Activated CD8-positive, alpha-beta memory T cell treated with anti-CD3 and anti-CD28 coated beads, Interleukin-2, amount 50 U/mL, for 1 hour (primary cell): Measurements from ENCODE around the gene SHROOM3.

Experiments used
- DNase-seq: peaks from one replicate; pipeline ENCODE4 v3.0.0-alpha.2; 2020; ENCODE audit errors: extremely low read depth

Gene SHROOM3

DNA sequence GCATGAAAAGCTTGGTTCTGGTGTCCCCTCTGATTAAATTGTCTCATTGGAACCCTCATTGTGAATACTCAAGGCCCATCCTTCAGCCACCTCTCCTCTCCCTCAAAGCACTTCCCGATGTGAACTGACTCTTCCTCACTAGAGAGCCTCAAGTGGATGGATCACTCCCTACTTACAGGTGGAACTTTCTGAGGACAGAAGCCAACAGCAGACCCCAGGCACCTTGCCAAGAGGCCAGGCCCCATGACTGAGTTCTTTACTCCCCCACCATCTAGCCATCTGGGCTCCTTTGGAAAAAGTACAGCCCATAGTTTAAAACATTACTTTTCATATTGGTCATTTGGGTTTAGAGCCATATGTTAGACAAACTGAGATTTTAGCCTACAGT is 224.1 kb downstream of the SHROOM3 start:
- DNase-seq = no peak

DNA sequence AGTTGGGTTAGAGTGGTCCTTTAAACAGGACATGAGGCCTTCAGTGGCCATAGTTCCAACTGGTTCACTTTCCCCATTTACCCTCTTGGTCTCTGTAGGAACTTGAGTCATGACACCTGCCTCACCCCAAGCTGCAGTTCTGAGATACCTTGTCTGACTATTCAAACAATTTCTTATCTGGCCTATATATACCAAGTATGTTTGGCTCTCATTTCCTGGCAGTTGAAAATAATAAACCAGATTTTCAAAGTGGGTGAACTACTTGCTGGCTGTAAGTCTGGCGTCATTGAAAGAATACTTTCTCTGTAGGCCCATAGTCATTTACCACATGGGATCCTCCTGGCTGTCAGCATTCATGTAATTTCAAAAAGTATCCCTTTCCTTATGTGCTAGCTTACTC is 228.8 kb downstream of the SHROOM3 start:
- DNase-seq = no peak

DNA sequence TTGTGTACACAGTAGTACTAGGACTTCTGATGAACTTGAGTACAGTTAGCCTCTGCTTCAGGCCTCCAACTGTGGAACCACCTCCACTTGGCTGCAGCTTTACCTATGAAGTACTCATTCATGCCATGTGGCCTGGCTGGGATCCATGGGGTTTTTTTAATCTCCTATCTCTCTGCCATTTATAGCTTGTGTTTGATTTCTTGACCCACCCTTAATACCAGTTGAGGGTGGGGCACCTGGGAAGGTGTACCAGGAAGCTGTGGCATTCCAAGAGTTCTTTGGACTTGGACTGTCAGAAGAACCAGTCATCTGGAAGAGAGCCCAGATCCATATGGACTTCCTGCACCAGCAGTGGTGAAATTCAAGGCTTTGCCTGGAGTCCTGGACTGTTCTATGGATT is 230.1 kb downstream of the SHROOM3 start:
- no peak for DNase-seq

DNA sequence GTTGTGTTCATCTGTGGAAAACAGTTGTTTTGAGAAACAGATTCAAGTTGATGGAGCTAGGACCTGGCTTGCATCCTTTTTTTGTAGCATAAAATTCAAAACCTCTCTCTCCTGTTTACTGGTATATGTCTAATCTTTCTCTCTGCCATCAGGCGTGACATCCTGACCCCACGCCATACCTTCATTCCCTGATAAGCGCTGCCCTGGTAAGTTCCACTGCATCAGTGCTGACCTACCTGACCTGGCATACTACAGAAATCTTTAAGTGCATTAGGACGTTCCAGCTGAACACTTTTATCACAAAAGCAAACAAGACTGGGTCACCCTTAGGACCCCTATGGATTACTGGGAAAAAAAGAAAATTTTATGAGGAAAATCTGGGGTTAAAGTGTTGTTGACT is 230.7 kb downstream of the SHROOM3 start:
- DNase-seq = no peak

DNA sequence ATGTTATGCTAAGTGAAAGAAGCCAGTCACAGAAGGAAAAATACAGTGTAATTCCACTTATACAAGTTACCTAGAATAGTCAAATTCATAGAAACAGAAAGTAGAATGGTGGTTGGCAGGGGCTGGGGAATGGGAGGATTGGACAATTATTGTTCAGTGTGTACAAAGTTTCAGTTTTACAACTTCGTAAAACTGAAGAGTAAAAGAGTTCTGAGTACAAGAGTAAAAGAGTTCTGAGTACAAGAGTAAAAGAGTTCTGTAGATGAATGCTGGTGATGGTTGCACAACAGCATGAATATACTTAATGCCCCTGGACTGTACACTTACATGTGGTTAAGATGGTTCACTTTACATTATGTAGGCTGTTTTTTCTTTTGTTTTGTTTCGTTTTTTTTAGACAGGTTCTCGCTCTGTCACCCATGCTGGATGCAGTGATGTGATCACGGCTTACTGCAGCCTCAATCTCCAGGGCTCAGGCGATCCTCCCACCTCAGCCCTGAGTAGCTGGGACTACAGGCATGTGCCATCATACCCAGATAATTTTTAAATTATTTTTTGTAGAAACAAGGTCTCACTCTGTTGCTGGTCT is 232.0 kb downstream of the SHROOM3 start:
- DNase-seq = no peak

DNA sequence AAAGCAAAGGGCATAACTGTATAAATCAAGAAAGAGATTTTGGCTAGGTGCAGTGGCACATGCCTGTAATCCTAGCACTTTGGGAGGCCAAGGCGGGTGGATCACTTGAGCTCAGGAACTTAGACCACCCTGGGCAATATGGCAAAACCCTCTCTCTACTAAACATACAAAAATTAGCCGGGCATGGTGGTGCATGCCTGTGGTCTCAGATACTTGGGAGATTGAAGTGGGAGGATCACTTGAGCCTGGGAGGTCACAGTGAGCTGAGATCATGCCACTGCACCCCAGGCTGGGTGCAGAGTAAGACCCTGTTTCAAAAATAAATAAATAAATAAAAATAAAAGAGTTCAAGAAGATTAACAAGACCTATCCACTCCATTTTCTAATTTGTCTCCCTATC is 235.6 kb downstream of the SHROOM3 start:
- DNase-seq = no peak

DNA sequence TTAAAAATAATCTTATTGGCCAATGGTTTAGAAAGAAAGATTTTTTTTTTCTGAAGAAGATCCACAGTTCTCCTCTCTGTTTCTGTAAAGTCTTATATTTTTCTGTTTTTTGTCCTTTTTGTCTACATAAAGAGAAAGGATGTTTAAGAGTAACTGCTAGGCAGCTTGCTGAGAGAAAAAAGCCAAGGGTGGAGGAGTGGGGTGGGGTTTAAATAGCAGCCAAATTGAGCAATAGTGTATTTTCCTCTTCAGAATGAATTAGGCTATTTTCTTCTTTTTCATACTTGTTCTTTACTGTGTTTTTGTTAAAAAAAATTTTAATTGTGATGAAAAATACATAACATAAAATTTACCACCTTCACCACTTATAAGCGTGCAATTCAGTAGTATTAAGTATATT is 238.3 kb downstream of the SHROOM3 start:
- DNase-seq = no peak

DNA sequence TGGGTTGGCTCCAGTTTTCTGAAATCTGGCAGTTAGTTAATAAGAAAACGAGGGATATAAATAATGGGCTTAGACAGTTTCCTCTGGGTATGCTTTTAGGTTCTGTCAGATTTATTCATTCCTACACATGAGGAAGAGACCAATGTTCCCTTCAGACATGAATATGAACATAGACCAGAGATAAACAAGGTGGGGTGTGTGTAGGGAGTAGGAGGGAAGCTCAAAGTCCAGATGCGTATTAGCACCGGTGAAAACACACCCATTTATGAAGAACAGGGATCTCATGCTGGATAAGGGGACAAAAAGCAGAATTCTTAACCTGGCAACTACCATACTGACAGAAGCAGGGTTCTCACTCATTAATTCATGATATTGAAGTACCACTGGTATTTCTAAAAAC is 240.0 kb downstream of the SHROOM3 start:
- DNase-seq = no peak

DNA sequence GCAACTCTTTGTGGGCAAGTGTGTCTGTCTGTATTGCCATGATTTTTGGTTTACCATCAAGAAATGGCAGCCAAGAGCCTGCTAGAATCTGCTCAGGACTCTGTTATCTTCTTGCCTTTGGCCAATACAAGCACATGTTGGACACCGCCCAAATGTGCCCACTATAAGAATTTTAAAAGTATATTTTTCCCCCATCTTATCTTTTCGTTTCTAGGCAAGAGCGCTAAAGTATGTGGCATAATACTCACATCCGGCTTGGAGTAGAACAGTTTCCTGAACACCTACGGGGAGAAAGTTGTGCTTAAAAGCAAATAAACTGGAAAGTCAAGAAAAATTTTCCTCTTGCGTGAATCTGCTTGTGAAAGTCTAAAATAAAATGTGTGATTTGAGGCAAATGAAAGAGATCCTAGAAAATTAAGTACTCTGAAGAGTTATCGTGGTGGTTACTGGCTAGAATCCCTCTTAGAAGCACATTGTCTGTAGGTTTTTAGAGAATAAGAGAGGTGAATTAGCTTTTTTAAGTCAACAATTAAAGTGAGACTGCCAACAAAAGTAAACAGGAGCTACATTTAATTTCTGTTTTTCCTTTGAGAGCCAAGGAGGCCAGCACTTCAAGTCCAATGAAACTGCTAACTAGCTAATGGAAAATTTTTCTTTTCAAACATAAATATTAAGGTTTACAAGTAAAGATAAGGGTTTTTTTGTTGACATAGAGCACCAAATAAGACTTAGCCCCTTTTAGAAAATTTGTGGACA is 242.7 kb downstream of the SHROOM3 start:
- no peak for DNase-seq

DNA sequence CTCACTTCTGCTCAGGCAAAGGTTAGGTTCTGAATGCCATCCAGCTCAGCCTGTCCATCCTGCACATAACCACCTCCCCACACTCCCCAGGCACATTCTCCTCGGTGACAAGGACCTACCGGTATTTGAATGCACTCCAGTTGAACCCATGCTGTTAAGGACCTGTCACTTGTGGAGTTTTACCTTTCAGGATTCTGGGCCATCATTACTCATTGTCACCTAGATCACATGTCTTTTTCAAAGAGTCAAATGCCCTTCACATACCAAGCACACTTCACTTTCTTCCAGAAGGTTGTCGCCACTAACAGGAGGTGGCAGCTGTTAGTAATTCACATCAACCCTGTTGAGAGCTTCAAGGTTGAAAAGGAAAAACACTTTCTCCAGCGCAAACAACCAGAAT is 244.7 kb downstream of the SHROOM3 start:
- DNase-seq = no peak

DNA sequence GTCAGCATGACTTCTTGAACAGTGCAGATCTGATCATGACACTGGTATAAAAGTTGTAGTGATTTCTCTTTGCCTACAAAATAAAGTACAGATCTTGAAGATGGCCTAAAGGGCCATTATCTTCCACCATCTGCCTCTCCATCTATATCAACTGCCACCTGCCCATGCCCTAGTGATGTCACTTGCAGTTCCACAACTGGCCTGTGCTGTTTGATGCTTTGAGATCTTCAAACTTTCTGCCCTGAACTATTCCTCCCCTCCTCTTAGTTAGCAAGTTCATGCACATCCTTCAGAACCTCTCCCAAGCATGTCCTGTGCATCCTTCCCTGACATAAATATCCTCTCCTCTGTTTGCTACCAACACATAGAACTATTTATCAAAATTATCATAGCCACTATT is 245.9 kb downstream of the SHROOM3 start:
- no peak for DNase-seq

DNA sequence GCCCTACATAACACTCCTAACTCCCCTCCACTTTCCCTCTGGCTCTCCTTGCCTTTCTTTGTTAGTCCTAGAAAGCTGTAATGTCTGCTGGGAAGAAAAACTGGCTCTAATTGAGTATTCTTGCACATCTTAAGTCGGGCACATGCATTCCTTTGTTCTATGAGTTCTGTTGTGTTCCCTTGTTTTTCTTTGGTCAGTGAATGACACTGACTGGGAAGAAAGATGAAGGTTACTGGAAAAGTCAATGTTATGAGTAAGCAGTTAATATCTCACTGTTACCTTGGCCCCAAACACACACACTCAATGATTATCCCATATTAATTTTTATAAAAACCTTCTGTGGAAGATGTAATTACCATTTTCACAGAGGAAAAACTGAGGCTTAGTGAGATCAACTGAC is 247.0 kb downstream of the SHROOM3 start:
- no peak for DNase-seq

DNA sequence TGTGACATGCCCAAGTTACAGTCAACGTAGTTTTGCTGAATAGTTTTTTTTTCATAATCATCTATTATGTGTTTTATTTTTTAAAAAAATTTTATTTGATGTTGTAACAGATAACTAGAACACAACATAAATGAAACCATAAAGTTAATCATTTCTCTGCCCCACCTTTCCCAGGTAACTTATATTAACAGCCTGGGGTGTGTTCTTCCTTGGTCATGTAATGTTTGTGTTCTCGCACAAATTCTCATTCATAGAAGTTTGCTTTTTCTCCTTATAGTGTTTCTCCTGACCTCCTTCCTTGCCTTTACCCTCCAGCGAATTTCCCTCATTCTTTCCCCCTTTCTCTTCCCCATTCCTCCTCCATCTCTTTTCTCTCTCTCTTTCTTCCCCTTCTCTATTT is 248.1 kb downstream of the SHROOM3 start:
- no peak for DNase-seq

DNA sequence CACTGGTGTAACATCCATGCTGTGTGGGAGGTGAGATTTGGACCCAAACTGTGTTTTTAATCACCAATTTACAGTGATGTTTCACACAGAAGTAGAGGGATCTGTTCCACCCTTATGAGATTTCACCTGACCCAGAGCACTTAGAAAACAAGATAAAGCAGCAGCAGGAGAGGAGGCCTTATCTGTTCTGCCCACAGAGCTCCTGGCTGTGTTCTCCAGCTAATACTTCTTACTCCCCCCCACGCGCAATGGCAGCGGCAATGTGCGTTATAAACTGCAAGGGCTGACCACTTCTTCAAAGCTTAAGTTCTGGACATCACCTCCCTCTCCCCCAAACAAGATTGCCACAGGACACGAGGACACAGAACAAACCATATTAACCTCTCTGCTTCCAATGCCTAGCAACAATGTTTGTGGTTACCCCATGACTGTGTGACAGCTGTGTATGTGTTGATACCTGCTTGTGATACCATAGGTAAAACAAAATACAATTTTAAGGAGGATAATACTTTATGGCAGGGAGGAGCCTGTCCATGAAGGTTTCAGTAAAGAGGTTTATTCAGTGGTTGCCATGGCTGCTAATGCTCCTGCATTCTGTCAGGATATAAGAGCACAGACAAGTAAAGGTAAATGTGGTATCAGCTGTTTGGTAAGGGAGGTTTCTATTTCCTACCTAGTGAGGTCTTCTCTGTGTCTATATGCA is 252.9 kb downstream of the SHROOM3 start:
- no peak for DNase-seq

DNA sequence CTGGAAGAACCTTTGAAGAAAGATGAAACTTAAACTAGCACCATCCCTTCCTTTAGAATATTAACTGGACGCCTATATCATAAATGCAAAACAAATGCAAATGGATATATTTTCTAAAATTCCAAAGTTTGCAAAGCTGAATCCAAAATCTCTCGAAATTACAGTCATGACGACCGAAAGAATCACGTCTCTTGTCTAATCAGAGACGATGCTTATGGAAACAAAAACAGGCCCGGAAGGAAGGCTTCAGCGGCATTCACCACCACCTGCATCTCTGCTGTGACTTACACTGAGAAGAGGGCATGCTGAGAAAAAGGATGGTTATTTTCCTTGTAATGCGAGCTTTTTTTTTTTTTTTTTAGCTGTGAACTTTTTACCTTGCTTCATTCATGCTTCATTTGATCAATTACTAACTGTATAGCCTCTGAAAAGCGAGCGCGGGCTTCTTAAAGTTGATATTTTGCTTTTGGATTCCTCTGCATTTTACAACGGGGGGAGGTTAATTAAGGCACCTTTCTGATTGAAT is 253.7 kb downstream of the SHROOM3 start:
- DNase-seq = no peak

DNA sequence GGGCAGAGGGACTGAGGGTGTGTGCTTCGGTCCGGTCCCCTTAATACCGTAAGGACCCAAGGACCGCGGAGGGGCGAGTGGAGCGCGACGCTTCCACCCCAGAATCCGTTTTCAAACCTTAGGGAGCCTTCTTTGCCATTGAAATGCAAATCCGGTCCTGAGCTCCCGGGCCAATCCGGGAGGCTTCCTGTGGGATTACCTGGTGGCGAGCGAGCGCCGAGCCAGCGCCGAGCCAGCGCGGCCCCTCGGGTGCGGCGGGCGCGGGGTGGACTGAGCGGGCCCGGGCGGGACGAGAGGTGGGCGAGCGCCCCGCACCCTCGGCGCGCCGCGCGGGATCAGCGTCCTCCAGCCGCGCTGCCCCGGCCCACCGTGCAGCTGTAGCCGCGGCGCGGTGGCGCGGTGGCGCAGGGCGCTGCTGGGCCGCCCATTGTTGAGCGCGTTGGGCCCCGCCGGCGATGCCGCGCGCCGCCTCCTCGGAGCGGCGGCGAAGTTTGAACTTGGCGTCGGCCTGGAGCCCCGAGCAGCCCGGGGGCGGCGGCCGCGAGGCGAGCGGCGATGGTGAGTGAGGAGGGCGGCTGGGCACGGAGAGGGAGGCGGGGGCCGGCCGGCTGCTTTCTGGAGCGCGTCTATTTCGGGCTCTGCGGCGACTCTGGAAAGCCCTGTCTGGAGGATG is 254.3 kb downstream of the SHROOM3 start:
- no peak for DNase-seq

DNA sequence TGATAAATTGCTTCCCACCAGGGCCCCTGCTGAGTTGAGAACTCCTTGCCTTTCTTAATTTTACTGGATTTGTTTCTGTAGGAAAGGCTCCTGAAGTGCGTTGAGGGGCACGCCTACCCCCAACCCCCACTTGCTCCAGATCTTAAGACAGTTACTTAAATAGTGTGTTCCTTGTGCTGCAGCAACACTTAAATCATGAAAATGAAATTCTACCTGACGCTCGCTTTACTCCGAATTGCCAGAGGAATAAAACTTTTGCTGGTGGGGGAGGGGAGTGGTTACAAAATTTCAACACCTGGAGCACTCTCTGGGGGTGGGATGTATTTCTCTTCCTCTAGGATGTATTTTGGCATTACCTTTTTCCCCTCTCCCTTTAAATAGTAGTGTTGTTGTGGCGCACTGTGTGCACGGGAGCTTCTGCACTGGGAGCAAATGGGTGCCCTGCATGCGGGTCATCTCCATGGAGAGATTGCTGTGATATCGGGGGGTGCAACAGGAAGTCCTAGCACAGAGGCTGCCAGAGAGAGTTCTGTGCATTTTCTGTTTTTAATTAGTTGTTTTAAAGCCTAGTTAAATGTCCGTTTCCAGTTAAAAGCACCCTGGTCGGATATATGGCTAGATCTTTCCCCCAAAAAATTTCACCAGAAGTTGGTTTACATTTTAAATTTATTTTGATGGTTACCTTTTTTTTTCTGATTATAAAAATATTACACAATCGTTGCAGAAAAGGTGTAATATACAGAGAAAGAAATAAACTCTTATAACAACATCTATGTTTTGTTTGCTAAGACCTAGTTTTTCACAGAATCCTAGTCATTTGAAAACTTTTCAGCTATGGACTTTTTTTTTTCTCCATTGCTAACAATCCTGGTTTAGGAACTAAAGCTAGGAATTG is 255.2 kb downstream of the SHROOM3 start:
- no peak for DNase-seq

DNA sequence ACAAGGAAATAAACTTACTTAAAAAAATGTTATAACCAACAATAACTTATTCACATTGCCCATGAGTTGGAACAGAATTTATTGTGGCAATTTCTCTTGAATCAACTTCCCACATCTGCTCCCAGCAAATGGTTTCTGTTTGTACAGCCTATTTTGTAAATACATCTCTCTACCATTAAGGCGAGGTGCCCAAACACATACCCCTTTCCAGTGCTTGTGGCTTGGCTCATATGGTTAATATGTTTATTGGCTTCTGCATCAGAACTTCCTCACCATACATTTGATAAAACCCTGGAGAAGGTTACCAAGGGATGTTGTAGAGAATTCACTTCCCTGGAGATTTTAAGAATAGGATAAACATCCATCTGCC is 255.9 kb downstream of the SHROOM3 start:
- no peak for DNase-seq

DNA sequence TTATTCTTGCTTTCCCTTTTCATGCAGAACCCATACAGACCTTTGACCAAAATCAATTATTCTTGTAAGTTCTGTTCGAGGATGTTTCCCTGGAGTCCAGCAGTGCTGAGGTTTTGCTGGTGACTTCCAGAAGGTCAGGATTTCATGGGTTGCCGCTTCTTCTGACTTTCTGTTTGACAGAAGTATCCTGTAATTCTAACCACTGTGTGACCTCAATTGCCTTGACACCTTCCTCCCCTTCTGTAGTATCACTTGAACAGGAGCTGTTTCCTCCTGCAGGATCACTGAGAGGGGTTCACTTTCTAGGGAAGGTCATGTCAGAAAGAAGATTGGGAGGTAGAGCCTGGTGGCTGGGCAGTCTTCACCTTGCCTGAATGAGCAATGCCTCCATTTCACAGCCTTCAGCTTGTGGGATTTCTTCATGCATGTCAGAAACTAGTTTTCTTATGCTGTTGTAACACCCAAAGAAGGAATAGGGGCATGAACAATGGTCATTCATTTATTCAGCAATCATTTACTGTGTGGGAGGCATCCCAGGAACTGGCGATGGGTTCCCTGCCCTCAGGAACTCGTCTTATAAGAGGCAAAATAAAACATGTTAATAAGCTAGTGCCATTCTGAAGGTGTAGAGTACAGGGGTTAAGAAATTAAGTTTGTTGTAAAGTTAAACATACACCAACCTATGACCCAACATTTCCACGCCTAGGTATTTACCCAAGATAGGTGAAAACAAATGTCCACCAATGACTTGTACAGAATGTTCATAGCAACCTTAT is 257.0 kb downstream of the SHROOM3 start:
- no peak for DNase-seq

DNA sequence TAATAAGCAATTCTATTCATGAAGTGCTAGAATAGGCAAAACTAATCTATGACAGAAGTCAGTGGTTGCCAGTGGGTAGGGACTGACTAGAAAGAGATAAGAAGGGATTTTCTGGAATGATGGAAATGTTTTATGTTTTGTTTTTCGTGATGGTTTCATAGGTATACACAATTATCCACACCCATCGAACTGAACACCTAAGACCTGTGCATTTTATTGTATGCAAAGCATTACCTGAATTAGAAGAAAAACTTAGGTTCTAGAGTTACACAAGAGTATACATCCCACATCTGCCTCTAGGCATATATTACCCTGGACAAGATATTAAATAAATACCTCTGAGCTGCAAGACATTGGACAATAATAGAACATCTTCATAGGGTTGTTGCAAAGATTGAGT is 257.7 kb downstream of the SHROOM3 start:
- no peak for DNase-seq

DNA sequence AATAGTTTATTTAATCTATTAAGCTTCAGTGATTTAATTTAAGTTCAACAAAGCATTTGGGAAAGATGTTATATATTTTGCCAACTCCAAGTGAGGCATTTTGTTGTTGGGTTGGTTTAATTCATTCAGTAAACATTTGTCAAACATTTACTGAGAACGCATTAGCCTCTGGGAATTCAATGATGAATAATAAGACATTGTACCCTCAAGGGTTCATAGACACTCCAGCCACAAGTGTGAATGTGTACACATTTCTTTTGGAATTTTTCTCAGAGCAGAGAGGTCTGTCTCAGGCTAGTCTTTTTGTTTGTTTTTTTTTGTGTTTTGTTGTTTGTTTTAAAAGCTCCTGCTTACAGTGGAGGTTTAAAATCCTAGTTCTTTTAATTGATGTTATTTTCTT is 259.0 kb downstream of the SHROOM3 start:
- no peak for DNase-seq
